Mammary epithelial cell (primary cell): ENCODE measurements around the gene RASA4B.

Experiments used
- EZH2 ChIP-seq: IDR thresholded peaks from 2 replicates; pipeline ENCODE4 v1.6.1; 2012; ENCODE audit warnings: low read length, inconsistent platforms, borderline replicate concordance
- TF ChIP-seq, protein P1 (sequence below), 2 donors: IDR thresholded peaks in 1 of 2; conservative IDR thresholded peaks in 1 of 2; 2 replicates each; pipeline ENCODE4 v1.5.1; 2011 to 2012; ENCODE audit warnings: inconsistent platforms in 2 of 2, low read length in 2 of 2, mild to moderate bottlenecking in 2 of 2, control low read depth in 1 of 2, low read depth in 1 of 2; ENCODE audit not compliant: insufficient read depth in 1 of 2; ENCODE audit errors: extremely low read depth in 1 of 2

DNA sequence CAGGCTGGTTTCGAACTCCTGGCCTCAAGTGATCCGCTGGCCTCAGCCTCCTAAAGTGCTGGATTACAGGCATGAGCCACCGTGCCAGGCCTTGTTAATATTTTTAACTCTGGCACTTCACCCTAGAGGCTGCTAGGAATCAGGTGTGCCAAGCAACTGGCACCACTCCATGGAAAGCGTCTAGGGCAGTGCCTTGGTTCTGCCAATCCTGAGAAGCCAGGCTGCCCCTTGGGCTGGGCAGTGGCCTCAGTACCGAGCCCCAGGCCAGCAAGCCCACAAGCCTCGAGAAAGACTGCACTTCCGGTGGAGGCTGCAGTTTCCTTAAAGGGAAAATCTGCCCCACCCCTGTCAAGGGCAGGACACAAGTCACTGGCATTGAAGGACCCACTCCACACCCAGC, 64.3 kb downstream of the RASA4B start:
- no peak for TF ChIP-seq EZH2
- TF ChIP-seq, protein P1, sequence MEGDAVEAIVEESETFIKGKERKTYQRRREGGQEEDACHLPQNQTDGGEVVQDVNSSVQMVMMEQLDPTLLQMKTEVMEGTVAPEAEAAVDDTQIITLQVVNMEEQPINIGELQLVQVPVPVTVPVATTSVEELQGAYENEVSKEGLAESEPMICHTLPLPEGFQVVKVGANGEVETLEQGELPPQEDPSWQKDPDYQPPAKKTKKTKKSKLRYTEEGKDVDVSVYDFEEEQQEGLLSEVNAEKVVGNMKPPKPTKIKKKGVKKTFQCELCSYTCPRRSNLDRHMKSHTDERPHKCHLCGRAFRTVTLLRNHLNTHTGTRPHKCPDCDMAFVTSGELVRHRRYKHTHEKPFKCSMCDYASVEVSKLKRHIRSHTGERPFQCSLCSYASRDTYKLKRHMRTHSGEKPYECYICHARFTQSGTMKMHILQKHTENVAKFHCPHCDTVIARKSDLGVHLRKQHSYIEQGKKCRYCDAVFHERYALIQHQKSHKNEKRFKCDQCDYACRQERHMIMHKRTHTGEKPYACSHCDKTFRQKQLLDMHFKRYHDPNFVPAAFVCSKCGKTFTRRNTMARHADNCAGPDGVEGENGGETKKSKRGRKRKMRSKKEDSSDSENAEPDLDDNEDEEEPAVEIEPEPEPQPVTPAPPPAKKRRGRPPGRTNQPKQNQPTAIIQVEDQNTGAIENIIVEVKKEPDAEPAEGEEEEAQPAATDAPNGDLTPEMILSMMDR (conservative IDR thresholded peaks at IDR 0.05 in 1 of 2, IDR thresholded peaks at IDR 0.05 in 1 of 2; ENCODE audit: extremely low read depth in 1 of 2, insufficient read depth in 1 of 2, low read depth in 1 of 2, low read length in 2 of 2): no peak
